ENCODE measurements around the gene RIF1. TPM values are rescaled to one million over a fixed set of nuclear protein-coding genes. Genes with fewer than 3 reads are reported as not detected.

RIF1 gene
- total and polyA plus RNA-seq, 9 of the 15 experiments (the other 6 are each of a cell fraction or from before 2014, with no cell fraction given), result 11.0 to 109 (median 44.2) TPM

DNA sequence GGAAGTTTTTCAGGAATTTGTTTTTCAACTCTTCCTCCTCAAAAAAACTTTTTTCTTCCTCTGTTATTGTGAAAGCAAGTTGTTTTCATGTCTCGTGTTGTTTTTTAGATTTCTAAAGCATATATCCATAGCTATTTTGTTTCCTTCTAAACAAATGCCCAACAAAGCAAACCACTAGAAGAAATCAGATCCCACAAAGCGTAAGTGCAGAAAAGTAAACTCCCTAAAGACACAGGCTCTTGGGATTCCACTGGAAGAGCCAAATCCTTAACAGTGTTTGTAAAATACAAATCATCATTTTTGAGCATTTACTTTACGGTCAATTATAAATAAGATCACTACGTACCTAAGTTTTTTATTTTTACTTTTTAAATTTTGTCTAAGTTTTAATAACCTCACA lies 21.7 kb upstream of the RIF1 start (continued):
- TF ChIP-seq, protein P1, sequence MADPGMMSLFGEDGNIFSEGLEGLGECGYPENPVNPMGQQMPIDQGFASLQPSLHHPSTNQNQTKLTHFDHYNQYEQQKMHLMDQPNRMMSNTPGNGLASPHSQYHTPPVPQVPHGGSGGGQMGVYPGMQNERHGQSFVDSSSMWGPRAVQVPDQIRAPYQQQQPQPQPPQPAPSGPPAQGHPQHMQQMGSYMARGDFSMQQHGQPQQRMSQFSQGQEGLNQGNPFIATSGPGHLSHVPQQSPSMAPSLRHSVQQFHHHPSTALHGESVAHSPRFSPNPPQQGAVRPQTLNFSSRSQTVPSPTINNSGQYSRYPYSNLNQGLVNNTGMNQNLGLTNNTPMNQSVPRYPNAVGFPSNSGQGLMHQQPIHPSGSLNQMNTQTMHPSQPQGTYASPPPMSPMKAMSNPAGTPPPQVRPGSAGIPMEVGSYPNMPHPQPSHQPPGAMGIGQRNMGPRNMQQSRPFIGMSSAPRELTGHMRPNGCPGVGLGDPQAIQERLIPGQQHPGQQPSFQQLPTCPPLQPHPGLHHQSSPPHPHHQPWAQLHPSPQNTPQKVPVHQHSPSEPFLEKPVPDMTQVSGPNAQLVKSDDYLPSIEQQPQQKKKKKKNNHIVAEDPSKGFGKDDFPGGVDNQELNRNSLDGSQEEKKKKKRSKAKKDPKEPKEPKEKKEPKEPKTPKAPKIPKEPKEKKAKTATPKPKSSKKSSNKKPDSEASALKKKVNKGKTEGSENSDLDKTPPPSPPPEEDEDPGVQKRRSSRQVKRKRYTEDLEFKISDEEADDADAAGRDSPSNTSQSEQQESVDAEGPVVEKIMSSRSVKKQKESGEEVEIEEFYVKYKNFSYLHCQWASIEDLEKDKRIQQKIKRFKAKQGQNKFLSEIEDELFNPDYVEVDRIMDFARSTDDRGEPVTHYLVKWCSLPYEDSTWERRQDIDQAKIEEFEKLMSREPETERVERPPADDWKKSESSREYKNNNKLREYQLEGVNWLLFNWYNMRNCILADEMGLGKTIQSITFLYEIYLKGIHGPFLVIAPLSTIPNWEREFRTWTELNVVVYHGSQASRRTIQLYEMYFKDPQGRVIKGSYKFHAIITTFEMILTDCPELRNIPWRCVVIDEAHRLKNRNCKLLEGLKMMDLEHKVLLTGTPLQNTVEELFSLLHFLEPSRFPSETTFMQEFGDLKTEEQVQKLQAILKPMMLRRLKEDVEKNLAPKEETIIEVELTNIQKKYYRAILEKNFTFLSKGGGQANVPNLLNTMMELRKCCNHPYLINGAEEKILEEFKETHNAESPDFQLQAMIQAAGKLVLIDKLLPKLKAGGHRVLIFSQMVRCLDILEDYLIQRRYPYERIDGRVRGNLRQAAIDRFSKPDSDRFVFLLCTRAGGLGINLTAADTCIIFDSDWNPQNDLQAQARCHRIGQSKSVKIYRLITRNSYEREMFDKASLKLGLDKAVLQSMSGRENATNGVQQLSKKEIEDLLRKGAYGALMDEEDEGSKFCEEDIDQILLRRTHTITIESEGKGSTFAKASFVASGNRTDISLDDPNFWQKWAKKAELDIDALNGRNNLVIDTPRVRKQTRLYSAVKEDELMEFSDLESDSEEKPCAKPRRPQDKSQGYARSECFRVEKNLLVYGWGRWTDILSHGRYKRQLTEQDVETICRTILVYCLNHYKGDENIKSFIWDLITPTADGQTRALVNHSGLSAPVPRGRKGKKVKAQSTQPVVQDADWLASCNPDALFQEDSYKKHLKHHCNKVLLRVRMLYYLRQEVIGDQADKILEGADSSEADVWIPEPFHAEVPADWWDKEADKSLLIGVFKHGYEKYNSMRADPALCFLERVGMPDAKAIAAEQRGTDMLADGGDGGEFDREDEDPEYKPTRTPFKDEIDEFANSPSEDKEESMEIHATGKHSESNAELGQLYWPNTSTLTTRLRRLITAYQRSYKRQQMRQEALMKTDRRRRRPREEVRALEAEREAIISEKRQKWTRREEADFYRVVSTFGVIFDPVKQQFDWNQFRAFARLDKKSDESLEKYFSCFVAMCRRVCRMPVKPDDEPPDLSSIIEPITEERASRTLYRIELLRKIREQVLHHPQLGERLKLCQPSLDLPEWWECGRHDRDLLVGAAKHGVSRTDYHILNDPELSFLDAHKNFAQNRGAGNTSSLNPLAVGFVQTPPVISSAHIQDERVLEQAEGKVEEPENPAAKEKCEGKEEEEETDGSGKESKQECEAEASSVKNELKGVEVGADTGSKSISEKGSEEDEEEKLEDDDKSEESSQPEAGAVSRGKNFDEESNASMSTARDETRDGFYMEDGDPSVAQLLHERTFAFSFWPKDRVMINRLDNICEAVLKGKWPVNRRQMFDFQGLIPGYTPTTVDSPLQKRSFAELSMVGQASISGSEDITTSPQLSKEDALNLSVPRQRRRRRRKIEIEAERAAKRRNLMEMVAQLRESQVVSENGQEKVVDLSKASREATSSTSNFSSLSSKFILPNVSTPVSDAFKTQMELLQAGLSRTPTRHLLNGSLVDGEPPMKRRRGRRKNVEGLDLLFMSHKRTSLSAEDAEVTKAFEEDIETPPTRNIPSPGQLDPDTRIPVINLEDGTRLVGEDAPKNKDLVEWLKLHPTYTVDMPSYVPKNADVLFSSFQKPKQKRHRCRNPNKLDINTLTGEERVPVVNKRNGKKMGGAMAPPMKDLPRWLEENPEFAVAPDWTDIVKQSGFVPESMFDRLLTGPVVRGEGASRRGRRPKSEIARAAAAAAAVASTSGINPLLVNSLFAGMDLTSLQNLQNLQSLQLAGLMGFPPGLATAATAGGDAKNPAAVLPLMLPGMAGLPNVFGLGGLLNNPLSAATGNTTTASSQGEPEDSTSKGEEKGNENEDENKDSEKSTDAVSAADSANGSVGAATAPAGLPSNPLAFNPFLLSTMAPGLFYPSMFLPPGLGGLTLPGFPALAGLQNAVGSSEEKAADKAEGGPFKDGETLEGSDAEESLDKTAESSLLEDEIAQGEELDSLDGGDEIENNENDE (IDR thresholded peaks at IDR 0.05; ENCODE audit: low read depth, low read length), result no peak
- TF ChIP-seq, protein P2, sequence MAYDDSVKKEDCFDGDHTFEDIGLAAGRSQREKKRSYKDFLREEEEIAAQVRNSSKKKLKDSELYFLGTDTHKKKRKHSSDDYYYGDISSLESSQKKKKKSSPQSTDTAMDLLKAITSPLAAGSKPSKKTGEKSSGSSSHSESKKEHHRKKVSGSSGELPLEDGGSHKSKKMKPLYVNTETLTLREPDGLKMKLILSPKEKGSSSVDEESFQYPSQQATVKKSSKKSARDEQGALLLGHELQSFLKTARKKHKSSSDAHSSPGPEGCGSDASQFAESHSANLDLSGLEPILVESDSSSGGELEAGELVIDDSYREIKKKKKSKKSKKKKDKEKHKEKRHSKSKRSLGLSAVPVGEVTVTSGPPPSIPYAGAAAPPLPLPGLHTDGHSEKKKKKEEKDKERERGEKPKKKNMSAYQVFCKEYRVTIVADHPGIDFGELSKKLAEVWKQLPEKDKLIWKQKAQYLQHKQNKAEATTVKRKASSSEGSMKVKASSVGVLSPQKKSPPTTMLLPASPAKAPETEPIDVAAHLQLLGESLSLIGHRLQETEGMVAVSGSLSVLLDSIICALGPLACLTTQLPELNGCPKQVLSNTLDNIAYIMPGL (CRISPR knock-in tag; IDR thresholded peaks at IDR 0.05), result no peak
- TF ChIP-seq, protein P3, sequence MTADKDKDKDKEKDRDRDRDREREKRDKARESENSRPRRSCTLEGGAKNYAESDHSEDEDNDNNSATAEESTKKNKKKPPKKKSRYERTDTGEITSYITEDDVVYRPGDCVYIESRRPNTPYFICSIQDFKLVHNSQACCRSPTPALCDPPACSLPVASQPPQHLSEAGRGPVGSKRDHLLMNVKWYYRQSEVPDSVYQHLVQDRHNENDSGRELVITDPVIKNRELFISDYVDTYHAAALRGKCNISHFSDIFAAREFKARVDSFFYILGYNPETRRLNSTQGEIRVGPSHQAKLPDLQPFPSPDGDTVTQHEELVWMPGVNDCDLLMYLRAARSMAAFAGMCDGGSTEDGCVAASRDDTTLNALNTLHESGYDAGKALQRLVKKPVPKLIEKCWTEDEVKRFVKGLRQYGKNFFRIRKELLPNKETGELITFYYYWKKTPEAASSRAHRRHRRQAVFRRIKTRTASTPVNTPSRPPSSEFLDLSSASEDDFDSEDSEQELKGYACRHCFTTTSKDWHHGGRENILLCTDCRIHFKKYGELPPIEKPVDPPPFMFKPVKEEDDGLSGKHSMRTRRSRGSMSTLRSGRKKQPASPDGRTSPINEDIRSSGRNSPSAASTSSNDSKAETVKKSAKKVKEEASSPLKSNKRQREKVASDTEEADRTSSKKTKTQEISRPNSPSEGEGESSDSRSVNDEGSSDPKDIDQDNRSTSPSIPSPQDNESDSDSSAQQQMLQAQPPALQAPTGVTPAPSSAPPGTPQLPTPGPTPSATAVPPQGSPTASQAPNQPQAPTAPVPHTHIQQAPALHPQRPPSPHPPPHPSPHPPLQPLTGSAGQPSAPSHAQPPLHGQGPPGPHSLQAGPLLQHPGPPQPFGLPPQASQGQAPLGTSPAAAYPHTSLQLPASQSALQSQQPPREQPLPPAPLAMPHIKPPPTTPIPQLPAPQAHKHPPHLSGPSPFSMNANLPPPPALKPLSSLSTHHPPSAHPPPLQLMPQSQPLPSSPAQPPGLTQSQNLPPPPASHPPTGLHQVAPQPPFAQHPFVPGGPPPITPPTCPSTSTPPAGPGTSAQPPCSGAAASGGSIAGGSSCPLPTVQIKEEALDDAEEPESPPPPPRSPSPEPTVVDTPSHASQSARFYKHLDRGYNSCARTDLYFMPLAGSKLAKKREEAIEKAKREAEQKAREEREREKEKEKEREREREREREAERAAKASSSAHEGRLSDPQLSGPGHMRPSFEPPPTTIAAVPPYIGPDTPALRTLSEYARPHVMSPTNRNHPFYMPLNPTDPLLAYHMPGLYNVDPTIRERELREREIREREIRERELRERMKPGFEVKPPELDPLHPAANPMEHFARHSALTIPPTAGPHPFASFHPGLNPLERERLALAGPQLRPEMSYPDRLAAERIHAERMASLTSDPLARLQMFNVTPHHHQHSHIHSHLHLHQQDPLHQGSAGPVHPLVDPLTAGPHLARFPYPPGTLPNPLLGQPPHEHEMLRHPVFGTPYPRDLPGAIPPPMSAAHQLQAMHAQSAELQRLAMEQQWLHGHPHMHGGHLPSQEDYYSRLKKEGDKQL (CRISPR knock-in tag; IDR thresholded peaks at IDR 0.05; ENCODE audit: borderline replicate concordance), result no peak

Data from K562 (cell line).